SK-N-MC (cell line): ENCODE measurements around the gene GOLGA5.

ENCODE experiments used
- DNase-seq: peaks from one replicate; pipeline ENCODE4 v3.0.0-alpha.2; 2011; ENCODE audit warnings: low read depth, low spot score
- H3K27ac ChIP-seq: fragments of 200-600 bp; sonication (generic); 2 replicates; pipeline ENCODE4 v1.5.1; 2016; ENCODE audit warnings: mixed run types
- H3K36me3 ChIP-seq: fragments of 200-600 bp; sonication (generic); 2 replicates; pipeline ENCODE4 v1.6.1; 2017; ENCODE audit warnings: antibody characterized with exemption, low read length, mixed read lengths; ENCODE audit not compliant: insufficient read depth
- H3K4me3 ChIP-seq: fragments of 200-600 bp; sonication (generic); 2 replicates; pipeline ENCODE4 v1.5.1; 2016
- H3K9ac ChIP-seq: fragments of 200-600 bp; sonication (generic); 2 replicates; pipeline ENCODE4 v1.8.0; 2017; ENCODE audit warnings: mixed run types, mixed read lengths; ENCODE audit not compliant: insufficient read length
- H3K9me3 ChIP-seq: fragments of 200-600 bp; sonication (generic); 2 replicates; pipeline ENCODE4 v1.6.1; 2017; ENCODE audit warnings: low read depth, mild to moderate bottlenecking, antibody characterized with exemption, low read length, moderate library complexity, mixed read lengths
- EZH2 ChIP-seq: fragments of 200-600 bp; sonication (generic); IDR thresholded peaks from one replicate; pipeline ENCODE4 v1.6.1; 2017; ENCODE audit warnings: antibody characterized with exemption
- FOXP2 ChIP-seq: optimal IDR thresholded peaks from 2 replicates; pipeline ENCODE3; 2011; ENCODE audit warnings: mild to moderate bottlenecking, moderate library complexity; ENCODE audit not compliant: insufficient read depth; ENCODE audit errors: extremely low read length, control extremely low read depth
- POLR2AphosphoS5 ChIP-seq: IDR thresholded peaks from 2 replicates; pipeline ENCODE4 v1.6.1; 2012; ENCODE audit warnings: mild to moderate bottlenecking, low read depth, low read length, borderline replicate concordance

The GOLGA5 gene

DNA sequence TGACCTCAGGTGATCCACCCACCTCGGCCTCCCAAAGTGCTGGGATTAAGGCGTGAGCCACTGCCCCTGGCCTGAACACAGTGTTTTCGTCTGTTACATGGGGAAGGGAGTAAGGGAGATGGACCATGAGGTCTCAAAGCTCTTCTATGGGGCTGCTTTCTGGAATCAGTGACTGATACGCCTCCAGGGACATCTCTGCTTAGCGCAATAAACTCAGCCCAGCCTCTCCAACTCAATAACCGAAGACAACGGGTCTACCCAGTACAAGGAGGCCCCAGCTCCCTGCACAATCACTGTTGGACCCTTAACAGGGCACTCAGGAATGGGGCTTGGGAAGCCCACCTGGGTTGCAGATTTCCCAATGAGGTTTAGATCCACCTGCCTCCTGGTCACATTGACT, 86.2 kb downstream of the GOLGA5 start:
- Histone ChIP-seq H3K4me3 (no peak overlapping the region), H3K27ac (no peak overlapping the region), H3K9ac (no peak overlapping the region), H3K9me3 (no peaks in the 10 kb centered on the region), H3K36me3 (no peaks in the 10 kb centered on the region)
- DNase-seq: no peak
- TF ChIP-seq POLR2AphosphoS5: no peak
- no peak for TF ChIP-seq EZH2
- TF ChIP-seq FOXP2: no peak

DNA sequence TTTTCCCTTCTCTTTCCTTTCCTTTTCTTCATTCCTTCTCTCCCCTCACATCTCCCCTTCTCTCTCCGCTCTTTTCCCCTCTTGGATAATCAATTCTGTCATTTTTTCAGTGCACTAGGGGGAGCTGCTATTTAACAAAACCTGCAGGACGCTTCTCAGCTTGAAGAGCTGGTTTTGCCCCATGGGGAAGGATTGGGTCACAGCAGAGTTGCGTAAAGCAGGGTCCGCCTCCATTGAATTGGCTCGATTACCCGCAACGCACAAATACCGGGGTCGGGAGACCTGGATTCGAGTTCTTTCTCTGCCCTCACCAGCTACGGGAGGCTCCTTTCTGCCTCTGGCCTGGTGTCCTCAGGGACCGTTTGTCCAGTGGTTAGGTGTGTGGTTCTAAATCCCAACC, 86.7 kb downstream of the GOLGA5 start:
- TF ChIP-seq POLR2AphosphoS5 (no peak), FOXP2 (no peak), EZH2 (no peak)
- peak; percentile 14 for DNase-seq
- Histone ChIP-seq H3K9ac (no peak overlapping the region), H3K9me3 (no peaks in the 10 kb centered on the region), H3K36me3 (no peaks in the 10 kb centered on the region), H3K4me3 (no peak overlapping the region), H3K27ac (no peak overlapping the region)

DNA sequence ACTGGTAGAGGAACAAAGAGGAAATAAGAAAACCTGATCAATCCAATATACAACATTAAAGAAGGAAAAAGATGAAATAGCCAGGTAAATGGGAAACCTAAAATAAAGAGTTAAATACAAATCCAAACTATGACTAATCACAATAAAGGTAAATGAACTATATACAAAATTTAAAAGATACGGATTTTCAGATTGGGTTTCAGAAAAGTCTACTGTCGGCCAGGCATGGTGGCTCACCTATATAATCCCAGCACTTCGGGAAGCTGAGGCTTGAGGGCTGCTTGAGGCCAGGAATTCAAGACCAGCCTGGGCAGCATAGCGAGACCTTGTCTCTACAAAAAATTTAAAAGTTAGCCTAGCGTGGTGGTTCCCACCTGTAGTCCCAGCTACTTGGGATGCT, 89.0 kb downstream of the GOLGA5 start:
- TF ChIP-seq FOXP2: no peak
- TF ChIP-seq POLR2AphosphoS5: no peak
- no peak for TF ChIP-seq EZH2
- no peak for DNase-seq
- Histone ChIP-seq H3K36me3 (no peaks in the 10 kb centered on the region), H3K4me3 (no peak overlapping the region), H3K9me3 (no peaks in the 10 kb centered on the region), H3K9ac (no peak overlapping the region), H3K27ac (no peak overlapping the region)

DNA sequence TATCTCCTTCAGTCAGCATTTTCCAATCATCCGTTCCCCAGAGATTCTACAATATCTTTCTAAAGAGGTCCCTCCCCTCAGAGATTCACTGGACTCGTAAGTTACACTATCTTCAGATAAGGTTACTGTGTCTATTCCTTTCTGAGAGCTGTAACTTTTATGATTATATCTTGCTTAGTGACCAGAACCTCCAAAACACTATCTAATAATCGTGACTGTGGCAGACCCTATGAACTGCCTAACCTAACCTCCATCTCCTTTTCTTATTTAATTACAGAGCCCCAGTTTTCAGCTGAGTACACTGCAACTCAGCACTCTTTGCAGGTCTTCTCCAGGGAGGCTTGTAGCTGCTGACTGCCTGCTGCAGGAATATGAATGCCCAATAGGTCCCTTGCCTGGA, 90.3 kb downstream of the GOLGA5 start:
- TF ChIP-seq EZH2 (no peak), FOXP2 (no peak), POLR2AphosphoS5 (no peak)
- Histone ChIP-seq H3K9me3 (no peaks in the 10 kb centered on the region), H3K9ac (no peak overlapping the region), H3K27ac (no peak overlapping the region), H3K36me3 (no peaks in the 10 kb centered on the region), H3K4me3 (no peak overlapping the region)
- DNase-seq: no peak

DNA sequence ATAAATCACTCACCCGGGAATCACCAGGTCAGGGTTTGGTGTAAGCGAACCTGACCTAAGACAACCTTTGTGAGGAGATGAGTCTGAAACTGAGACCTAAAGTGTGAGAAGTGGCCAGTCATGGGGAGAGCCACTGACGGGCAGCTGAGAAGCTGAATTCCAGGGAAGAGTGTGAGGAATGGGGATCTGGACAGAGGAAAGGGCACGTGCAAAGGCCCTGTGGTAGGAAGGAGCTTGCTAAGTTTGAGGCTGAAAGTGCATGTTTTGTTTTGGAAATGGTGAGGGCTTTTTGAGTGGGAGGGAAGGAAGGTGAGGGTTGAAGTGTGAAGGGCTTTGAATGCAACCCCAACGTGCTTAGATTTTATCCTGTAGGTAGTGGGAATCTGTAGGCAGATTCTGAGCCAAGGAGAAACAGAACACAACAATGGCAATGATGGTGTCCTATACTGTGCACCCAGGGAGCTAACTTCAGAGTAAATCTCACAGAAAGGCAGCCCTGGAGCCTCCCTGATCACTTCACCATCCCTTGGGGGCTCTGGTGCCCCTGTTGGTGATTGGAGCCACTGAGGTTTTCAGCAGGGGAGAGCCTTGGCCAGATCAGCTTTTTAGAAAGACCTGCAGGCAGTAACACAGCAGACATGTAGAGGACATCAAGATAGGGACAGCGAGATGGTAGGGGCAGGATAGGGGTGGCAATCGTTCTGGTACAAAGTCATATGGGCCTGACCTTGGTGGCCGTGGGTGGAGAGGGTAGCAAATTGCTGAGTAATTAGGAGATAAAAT, 91.4 kb downstream of the GOLGA5 start:
- Histone ChIP-seq H3K9ac (no peak overlapping the region), H3K27ac (no peak overlapping the region), H3K9me3 (no peaks in the 10 kb centered on the region), H3K4me3 (no peak overlapping the region), H3K36me3 (no peaks in the 10 kb centered on the region)
- no peak for TF ChIP-seq POLR2AphosphoS5
- TF ChIP-seq FOXP2: no peak
- no peak for DNase-seq

DNA sequence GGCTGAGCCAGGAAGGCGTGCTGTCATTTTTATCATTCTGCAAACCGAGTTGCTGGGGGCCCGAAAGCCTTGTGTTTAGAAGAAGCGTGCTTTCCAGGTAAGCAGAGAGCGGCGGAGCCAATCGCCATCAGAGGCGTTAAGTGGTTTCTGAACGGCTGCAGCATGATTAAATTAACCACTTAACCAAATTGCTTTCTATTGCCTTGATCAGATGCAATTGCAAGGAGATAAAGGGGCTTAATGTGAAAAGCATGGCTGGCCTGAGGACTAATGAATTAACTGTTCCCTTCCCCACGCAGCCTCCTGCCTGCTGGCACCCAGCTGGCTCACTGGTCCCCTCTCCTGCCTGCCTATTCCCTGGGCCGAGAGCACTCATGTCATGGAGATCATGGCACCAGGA, 92.2 kb downstream of the GOLGA5 start:
- TF ChIP-seq EZH2: no peak
- no peak for TF ChIP-seq FOXP2
- no peak overlapping the region for H3K4me3 ChIP-seq

DNA sequence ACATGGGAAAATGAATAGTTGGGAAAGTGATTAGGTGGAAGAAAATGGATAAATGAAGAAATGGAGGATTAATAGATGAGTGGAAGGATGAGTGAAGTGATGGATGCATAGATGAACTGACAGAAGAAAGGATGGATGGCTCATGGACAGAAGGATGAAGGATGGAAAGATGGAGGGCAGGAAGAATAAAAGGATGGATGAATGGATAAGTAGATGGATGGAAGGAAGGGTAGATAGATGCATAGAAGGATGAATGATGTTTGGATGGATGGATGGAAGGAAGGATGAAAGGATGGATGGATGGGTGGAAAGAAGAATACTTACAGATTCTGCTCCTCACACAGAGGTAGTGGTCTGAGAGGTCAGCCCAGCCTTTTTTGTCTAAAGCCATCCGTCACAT, 93.1 kb downstream of the GOLGA5 start:
- Histone ChIP-seq H3K9ac (no peak overlapping the region), H3K36me3 (no peaks in the 10 kb centered on the region), H3K9me3 (no peaks in the 10 kb centered on the region), H3K4me3 (no peak overlapping the region), H3K27ac (no peak overlapping the region)
- TF ChIP-seq EZH2 (no peak), POLR2AphosphoS5 (no peak), FOXP2 (no peak)
- DNase-seq: no peak

More for the DNA sequence above, 92.2 kb downstream of the GOLGA5 start:
- no peak for DNase-seq
- Histone ChIP-seq H3K9ac (no peak overlapping the region), H3K36me3 (no peaks in the 10 kb centered on the region), H3K27ac (no peak overlapping the region), H3K9me3 (no peaks in the 10 kb centered on the region)

DNA sequence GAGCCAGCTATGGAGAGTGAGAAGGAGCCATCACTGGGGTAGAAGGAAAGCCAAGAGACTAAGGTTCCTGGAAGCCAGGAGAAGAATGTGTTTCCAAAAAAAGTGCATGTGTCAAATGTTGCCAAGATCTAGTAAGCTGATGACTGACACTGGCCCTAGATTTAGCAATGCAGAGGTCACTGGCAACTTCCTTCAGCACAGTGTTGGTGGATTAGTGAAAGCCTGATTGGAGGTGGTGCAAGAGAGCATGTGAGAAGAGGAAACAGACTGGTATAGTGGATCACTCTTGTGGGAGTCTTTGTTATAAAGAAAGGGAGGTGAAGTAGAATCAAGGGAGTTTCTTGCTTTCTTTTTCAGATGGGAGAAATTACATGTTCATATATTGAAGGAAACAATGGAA, 94.8 kb downstream of the GOLGA5 start:
- H3K9me3 ChIP-seq: no peaks in the 10 kb centered on the region
- no peak overlapping the region for H3K9ac ChIP-seq
- TF ChIP-seq POLR2AphosphoS5 (no peak), FOXP2 (no peak), EZH2 (no peak)
- no peak overlapping the region for H3K4me3 ChIP-seq
- H3K27ac ChIP-seq: no peak overlapping the region
- no peaks in the 10 kb centered on the region for H3K36me3 ChIP-seq
- DNase-seq: no peak
